HG03039 (cell line): Measurements from ENCODE around the gene KL.

Experiments used
- ATAC-seq: cut with Tn5 transposase; IDR thresholded peaks from one replicate; pipeline ENCODE4 v1.9.1; 2021; ENCODE audit warnings: mild to moderate bottlenecking, moderate library complexity; ENCODE audit not compliant: unreplicated experiment

The KL gene

DNA sequence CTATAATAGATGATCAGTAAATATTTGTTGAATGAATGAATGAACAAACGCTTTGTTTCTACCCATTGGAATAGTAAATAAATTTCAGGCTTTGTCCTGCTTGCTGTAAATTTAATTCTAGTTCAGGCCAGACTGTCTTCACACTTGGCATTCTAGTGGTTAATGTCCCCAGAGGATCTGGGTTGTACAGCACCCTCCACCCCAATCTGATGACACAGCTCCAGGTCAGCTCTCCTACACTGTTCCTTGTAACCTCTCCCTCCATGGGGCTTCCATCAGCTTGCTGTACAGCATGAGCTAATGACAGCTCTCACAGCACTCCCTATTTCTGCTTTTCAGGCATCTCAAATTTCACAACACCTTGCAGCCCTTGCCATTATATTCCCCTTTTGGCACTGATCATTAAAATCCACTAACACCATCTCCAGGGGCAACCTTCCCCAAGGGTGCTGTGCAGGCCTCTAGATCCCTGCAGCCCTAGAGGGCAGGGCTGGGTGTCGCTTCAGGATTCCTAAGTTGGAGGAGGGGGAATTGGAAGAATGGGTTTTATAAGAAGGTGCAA is 12.7 kb upstream of the KL start:
- no peak for ATAC-seq

DNA sequence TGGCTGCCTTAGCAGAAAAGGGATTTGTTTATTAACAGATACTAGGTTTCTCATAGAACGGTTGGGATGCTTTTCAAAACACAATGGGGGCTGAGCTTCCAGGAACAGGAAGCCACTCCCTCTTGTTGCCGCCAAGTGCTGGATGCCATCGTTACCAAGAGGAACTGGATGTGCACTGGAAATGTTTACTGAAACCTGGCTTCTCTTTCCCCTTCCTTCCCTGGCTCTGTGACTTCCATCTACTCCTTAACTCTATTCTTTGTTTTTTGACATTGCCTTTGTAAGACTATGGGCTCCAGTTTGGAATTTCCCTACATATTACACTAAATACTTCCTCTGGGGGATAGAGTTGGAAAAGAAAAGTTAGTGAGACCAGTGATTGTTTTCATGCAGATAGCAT is 11.7 kb upstream of the KL start:
- ATAC-seq = no peak

DNA sequence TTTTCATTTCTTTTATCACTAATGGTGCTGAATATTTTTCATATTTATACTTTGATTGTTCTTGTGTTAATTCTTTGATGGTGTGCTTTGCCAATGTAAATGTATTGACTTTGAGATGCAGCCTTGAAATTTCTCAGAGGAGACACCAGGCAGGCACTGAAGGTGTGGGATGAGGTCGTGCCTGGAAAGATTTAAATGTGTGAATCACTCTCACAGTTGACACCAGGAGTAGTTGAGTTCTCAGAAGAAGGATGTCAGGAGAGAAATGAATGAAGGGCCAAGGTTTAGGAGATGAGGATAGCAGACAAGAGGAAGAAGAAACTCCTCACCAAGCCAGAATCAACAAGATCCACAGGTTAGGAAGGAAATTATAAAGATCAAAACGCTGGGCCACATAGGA is 10.1 kb upstream of the KL start:
- ATAC-seq = no peak

DNA sequence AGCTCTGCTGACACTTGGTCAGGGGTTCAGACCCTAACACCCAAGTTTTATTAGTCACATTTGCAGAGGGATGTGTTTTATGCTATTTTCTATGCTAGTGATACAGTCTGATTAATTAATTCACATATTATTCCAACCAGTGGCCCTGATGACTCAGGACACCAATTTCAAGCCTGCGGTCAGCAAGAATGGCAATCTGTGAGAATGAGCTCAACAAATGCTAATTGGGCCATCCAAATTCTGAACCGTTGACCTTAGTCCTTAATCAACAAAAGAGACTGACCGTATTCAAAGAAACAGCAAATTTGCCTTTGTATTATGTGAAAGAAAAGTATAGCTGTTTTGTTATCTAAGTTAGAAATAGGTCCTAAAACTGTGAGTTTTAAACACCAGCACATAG is 9.6 kb upstream of the KL start:
- ATAC-seq = no peak

DNA sequence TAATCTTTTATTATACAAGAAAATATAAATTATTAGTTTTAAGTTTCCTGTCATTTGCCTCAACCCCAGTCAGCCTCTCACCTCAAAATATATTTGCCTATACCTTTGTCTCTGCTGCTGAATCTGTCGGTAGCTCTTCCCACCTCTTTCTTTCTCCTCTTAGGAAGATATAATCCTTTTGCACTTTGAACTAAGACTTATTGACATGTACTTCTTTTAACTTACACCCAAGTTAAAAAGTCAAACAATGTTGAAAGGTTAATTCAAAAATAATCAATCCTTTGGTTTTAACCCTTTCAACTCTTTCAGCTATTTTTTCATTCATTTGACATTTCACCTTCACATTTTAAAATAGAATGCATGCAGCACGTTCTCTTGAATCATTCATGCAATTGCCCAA is 9.0 kb upstream of the KL start:
- ATAC-seq = no peak

DNA sequence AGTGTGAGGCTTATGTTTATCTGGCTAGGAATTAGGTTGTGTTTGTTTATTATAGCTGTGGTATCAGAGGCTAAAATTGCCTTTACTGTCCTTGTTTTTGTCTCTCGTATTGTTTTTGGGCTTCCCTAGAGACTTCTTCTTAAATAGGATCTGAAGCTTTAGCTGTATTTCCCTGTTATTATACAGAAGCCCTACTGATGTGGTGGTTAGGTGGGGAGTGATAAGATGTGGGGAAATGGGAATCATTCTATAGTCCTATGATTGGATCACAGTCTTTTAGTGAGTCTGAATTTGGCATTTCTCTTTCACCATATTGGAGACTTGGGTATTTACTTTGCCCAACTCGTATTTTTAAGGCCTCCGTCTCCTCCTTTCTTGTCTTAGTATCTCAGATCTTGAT is 8.3 kb upstream of the KL start:
- no peak for ATAC-seq

DNA sequence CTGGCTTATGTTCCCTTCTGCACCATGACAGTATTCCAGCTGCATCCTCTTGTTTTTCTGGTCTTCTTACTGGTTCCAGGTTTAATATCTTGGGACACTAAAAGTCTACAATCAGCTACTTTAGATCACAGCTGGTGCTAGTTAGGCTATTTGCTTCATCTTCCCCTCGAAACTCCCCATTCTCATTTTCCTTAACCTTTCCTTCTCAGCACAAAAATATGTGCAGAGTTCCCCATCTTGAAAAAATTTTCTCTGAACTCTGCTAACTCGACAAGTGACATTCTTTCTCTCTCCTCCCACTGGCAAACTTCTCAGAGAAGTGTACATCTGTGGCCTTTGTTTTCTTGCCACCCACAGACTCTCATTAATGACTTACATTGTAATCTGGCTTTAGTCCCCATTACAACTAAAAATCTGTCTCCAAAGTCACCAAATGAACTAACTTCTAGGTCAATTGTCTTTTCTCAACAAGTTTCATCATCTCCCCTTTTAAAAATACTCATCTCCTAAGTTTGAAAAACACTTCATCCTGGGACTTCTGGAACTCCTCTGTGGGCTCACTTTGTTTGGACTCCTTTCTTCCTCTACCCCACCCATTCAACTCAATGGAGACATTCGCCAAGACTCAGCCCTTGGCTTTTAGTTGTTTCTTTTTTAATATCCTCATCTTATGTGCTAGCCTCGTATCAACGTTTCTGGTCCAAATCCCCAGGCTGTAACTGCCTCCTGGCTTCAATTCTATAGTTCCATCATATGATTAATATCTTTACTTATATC is 7.1 kb upstream of the KL start:
- ATAC-seq = no peak

DNA sequence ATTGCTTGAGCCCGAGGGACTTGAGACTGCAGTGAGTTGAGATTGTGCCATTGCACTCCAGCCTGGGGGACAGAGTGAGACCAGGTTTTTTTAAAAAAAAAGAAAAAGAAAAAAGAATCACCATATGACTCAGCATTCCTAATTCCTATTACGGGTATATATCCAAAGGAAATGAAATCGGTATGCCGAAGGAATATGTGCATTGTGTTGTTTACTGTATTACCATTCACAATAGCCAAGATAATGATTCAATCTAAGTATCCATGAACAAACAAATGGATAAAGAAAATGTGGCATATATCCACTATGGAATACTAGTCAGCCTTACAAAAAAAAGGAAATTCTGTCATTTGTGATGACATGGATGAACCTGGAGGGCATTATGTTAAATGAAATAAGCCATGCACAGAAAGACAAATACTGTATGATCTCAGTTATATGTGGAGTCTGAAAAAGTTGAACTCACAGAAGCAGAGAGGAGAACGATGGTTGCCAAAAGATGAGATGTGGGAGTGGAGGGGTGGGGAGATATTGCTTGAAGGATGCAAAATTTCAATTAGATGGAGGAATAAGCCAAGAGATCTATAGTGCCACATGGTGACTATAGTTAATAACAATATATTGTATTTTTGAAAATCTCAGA is 4.3 kb upstream of the KL start:
- no peak for ATAC-seq

DNA sequence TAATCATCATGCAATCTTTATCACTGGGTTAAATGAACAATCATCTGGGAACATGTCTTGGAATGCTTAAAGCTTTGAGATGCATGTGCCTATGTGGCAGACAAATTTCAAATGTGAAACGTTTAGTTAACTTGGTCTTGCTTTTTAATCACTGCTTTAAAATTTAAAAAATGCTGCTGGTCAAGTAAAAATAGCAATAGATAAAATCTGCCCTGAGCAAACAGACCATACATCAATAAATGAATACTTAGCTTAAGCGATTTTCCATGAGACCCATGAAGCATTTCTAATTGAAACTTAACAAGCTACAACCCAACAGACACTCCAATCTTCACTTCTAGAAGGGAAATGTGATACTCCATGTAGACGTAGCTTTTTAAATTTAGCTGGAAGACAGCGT is 1.9 kb upstream of the KL start:
- no peak for ATAC-seq

DNA sequence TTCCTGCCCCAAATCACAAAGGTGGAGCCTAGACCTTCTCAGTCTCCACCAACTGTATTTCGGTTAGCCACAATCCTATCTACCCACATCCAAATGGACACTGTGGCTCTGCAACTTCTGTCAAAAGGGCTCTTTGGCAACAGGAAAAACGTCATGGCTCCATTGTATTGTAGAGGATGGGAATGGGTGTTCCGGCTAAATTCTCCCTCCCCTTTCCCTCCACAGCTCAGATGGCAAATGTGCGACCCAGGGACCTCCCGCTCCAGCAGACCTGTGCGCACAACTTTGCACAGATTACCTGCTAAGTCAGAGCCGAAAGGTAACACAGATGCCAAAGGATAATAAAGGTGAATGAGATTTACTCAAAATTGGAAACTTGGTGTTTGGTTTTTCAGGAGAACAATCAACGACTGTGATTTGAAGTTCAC is 968 bp upstream of the KL start:
- ATAC-seq = no peak

DNA sequence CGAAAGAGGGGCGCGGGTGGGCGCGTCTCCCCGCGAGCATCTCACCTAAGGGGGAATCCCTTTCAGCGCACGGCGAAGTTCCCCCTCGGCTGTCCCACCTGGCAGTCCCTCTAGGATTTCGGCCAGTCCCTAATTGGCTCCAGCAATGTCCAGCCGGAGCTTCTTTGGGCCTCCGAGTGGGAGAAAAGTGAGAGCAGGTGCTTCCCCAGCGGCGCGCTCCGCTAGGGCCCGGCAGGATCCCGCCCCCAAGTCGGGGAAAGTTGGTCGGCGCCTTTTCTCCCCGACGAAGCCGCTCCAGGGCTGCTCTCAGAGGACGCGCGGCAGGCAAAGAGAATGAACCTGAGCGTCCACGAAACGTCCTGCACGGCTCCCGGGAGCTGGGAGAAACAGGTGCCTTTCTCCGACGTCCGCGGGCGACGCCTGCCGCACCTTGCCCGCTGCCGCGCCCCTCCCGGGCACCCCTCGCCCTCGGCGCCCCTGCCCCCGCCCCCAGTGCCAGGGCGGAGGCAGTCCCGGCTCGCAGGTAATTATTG is 366 bp upstream of the KL start:
- no peak for ATAC-seq

DNA sequence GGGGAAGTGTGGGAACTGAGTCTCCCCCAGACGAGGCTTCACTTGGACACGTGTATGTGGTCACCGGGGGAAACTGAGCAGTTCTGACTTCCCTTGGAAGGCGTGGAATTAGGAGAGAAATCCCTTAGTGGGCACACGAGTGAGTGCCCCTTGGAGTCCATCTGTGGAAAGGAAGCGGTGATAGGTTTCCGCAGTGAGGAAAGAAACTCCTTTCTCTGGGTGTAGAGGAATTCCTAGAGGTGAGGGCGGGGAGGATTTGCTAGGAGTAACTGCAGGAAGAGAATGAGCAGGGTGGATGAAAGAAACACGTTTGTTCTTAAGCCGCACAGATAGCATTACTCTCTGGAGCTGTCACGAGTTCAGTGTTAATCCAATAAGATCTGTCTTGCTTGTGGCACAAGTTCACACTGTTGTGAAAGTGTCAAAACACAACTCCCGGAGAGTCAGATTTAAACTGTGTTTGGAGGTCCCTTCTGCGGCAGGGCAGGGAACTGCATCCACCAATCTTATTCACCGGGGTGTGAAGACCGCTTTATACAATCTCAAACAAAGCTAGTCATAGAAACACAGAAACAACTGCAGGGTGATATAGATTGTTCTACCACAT is 1.2 kb downstream of the KL start:
- peak; percentile 63 for ATAC-seq

DNA sequence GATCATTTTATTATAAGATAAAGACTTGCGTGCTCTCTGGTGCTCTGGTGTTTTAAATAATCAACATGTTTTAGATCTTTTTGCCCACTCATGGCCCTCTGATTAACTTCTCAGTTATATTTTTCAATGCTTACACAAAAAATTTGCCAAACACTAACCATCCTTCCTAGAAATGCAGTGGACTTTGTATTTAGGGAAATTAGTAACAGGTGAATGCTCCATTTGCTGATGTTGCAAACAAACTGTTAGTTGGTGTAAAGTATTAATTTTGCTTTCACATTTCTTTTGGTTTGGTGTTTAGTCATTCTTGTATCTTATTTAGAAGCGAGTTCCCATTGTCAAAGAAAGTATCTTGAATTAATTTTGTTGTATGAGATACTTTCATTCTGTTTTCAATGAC is 2.7 kb downstream of the KL start:
- ATAC-seq = no peak

DNA sequence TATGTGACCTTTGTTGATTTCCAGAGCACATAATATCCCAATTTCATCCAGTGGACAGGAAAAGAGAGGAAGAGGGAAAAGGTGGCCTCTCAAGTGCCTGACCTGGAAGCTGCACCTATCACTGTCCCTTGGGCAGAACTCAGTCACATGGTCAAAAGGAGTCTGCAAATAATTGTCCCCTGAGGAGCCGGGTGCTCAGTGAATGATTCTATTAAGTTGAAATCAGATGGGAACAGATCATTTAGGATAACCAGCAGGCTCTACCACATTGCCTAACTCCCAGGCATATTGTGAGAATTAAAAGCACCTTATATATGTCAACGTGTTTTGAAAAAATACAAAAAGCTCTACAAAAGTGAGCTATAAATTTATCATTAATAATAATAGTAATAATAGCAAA is 6.8 kb downstream of the KL start:
- no peak for ATAC-seq

DNA sequence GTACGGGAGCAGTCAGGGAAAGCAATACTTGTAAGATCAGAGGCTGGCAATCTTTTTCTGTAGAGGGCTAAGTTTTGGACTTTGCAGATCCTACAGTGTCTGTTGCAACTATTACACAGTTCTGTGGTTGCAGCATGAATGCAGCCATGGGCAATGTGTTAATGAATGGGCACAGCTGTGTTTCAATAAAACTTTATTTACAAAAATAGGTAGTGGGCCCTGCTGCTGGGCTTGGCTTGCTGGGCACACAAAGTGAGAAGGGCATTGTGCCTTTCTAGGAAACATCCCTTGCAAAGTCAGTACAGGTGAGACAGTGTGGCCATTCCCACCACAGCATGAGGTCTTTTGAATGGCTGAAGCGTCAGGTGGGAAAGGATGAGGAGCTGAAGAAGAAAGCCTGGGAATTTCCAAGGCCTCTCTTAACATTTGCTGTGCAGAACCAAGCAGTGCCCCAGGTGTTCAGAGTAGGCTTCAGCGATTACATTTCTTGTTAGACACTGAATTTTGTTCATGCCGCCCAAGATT is 9.1 kb downstream of the KL start:
- ATAC-seq = no peak

DNA sequence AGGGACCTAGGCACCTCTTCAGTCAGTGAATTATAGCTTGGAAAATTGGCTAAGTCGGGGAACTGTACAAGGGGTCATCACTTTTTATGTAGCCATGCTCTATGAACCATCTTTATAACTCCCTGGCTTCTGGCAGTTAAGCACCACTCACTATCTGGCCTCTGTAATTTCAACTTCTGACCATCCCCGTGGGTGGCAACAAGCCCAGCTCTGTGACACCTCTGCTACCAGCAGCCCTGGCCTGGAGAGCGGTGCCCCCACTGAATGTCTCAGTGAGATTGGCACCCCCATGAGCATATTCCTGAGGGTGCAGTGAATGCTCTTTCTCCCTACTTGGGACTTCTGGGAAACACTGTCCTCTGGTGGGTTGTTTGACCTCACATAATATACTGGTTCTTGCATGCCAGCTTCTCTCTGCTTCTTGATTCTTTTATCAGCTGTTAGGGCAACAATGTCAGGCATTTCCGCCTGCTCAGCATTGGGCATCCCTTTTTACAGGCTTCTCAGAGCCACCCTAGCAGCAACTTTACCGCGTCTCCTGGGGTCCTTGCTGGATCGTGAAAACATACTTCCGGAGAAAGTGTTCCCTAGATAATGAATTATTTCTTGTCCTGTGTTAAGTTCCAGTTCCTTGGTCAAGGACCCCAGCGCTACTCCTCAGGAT is 10.4 kb downstream of the KL start:
- ATAC-seq = no peak

DNA sequence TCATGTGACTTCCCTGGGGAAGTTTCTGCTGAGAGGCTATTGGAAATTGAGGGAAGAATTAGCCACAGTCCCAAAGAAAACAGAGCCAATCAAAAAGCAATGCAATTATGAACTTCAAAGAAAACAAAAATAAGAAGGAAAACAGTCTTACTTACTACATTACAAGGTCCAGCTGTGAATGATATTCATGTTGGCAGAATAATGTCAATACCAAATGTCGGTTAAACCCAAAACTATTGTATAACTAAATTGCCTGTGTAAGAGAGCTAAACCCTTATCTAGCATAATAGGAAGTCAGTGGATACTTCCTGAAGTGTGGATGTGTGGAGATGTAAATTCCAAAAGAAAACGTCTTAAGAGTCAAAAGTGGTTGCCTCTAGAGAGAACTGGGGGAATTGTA is 12.4 kb downstream of the KL start:
- ATAC-seq = no peak

DNA sequence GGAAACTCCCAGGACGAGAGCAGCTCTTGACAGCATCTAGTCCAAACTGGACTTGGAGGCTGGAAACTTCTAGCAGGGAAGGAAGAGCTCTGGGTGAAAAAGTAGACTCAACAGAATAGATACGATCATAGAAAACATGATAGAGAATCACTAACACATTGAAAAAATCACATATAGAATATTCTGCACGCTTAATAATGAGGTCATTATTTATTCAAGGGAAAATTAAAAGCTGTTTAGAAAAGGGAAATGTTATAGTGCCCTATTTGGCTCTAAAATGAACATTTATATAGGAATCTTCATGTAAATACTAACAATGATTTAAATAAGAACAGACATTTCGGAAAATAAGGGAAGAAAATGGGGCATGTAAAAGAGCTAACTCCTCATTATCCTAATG is 15.1 kb downstream of the KL start:
- ATAC-seq = no peak

DNA sequence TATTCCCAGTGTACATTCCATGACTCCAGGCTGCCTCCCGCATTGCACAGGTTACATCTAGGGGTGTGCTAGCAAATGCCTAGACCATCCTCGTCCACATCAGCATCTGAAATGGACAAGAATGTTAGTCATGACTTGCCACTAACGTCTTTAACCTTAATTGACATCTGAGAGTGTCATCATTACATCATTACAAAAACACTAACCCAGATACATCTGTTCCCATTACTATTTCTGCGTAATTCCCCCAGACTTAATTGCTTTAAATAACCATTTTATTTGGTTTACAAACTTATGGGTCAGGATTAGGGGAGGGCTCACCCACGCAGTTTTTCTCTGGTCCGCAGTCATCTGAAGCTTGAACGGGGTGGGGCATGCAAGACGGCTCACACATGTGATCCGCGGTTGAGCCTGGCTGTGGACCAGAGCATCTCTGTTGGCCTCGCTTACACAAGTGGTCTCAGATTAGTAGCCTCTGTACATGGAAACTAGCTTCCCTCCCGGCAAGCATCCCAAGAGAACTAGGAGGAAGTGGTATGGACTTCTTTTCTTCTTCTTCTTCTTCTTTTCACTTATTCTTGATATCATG is 15.9 kb downstream of the KL start:
- no peak for ATAC-seq

DNA sequence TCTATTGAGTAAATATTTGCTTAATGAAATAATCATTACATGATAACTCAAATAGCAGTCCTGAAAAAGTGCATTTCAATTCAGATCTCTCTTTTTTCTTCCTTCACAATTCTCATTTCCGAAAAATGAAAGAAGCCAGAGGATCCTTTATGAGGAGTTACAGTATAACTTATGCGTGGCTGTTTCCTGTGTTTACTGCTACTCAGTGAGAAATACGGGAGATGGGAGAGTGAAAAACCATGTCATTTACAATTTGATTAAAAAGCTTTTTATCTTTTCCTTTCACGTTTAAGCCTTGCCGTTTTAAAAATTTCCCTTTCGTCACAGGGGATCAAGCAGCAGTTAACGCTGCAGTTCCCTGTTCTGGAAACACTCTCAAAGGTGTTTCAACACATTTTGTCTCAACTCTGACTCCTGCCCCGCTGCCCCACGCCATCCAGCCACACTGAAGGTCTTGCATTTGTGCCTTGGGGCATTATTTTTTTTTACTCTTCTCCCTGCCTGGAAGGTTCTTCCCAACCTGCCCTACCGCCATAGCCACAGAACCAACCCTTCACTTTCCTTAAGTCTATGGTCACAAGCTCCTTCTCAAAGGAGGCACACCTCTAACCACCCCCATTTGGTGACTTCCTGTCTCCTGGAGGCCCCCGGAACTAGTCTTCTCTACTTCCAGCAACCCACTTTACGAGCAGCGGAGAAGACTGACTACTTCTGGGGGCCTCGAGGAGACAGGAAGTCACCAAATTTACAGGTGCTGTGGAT is 17.0 kb downstream of the KL start:
- peak; percentile 91 for ATAC-seq
